HG03521 (cell line): ENCODE results near the gene CDH13.

Source experiments
- ATAC-seq: cut with Tn5 transposase; IDR thresholded peaks from one replicate; pipeline ENCODE4 v1.9.1; 2021; ENCODE audit warnings: mild to moderate bottlenecking, moderate library complexity; ENCODE audit not compliant: unreplicated experiment

Gene CDH13

GRCh38 chr16:83722456-83723183, 1095.9 kb downstream of the CDH13 start:
- no peak for ATAC-seq

- ATAC-seq: no peak
These were observed 1096.5 kb downstream of the CDH13 start for GRCh38 chr16:83723244-83723643.

GRCh38 chr16:83723901-83724300, 1097.1 kb downstream of the CDH13 start:
- ATAC-seq: no peak

- no peak for ATAC-seq
These were observed 1097.8 kb downstream of the CDH13 start for GRCh38 chr16:83724585-83724984.

- ATAC-seq: no peak
These were observed 1098.5 kb downstream of the CDH13 start for GRCh38 chr16:83725313-83725712.

- no peak for ATAC-seq
These were observed 1100.2 kb downstream of the CDH13 start for GRCh38 chr16:83727018-83727417.

- no peak for ATAC-seq
These were observed 1101.1 kb downstream of the CDH13 start for GRCh38 chr16:83727751-83728352.

GRCh38 chr16:83728492-83728891, 1101.7 kb downstream of the CDH13 start:
- no peak for ATAC-seq

- ATAC-seq: no peak
These were observed 1104.0 kb downstream of the CDH13 start for GRCh38 chr16:83730812-83731211.

GRCh38 chr16:83732536-83732935, 1105.8 kb downstream of the CDH13 start:
- no peak for ATAC-seq

GRCh38 chr16:83733301-83733700, 1106.5 kb downstream of the CDH13 start:
- no peak for ATAC-seq

- ATAC-seq: no peak
These were observed 1107.4 kb downstream of the CDH13 start for GRCh38 chr16:83734136-83734535.

- ATAC-seq: no peak
These were observed 1111.1 kb downstream of the CDH13 start for GRCh38 chr16:83737729-83738354.

- no peak for ATAC-seq
These were observed 1112.2 kb downstream of the CDH13 start for GRCh38 chr16:83738923-83739503.

GRCh38 chr16:83742124-83742899, 1115.5 kb downstream of the CDH13 start:
- ATAC-seq: no peak

GRCh38 chr16:83743241-83743640, 1116.5 kb downstream of the CDH13 start:
- no peak for ATAC-seq

GRCh38 chr16:83743720-83744119, 1117.0 kb downstream of the CDH13 start:
- ATAC-seq: no peak

GRCh38 chr16:83744441-83744981, 1117.7 kb downstream of the CDH13 start:
- ATAC-seq: no peak

- no peak for ATAC-seq
These were observed 1119.8 kb downstream of the CDH13 start for GRCh38 chr16:83746611-83747010.

GRCh38 chr16:83747936-83748335, 1121.2 kb downstream of the CDH13 start:
- ATAC-seq: no peak

GRCh38 chr16:83755391-83755790, 1128.6 kb downstream of the CDH13 start:
- ATAC-seq: no peak
